ENCODE measurements around the gene OTX2.

OTX2 gene

DNA sequence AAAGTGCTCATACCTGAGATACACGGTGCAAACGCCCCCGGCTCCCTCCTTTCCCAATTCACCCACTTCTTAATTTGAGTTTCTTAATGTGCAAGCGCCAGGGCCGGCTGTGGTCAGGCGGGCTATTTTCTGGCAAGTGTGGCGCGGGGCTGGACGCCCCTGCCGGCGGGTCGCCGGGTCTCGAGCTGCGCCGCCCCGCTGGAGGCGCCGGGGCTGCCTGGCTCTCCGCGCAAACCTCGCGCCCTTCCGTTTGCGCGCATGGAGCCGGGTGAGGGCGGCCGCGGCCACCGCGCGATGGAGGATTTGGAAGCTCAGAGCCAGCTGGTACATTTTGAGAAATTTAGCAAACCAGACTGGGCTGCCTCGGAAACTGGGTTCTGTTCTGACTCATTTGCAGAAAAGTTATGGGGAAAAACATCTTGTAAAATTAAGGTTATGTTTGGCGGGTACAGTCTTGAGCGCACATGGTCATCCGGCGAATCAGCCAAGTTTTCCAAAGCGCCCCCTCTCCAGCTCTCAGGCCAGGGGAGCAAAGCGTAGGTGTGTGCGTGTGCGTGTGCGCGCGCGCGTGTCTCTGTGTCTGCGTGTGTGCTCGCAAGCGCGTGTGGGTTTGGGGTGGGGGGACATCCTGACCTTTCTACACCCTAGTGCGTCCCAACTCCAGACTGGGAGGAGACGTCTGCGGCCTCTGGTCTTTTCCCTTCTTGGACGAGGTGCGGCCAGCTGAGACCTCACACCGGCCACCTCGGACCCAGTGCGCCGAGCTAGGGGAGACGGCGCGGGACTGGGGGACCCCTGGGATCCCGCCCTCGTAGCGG, 6.5 kb upstream of the OTX2 start:
- Mint-ChIP-seq H3K36me3 (ENCODE audit: low read depth) (peaks cover 3% of the 10 kb centered on the region), H3K9me3 (no peaks in the 10 kb centered on the region), H3K27me3 (ENCODE audit: low read depth) (peaks cover 75% of the 10 kb centered on the region), H3K4me3 (no peak overlapping the region), H3K4me1 (ENCODE audit: low read depth) (peaks cover 4% of the 10 kb centered on the region), H3K27ac (no peak overlapping the region)

DNA sequence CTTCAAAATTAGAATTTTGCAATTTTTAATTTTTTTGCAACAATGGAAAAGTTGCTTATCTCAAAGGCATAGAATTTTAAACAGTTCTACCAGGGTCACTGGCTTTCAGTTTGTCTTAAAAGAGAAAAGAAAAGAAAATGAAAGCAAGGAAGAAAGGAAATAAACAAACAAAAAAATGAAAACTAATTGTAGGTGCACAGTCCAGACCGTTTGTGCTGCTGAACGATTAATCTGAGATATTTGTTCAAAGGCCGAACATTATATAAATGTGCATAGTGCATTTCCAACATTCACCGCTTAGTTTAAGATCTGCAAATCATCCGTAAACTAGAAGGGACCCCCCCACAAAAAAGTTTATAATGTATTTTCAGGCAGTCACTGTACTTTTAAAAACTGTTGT, 5.5 kb upstream of the OTX2 start:
- Mint-ChIP-seq H3K4me3 (no peak overlapping the region), H3K9me3 (no peaks in the 10 kb centered on the region), H3K27me3 (ENCODE audit: low read depth) (peaks cover 77% of the 10 kb centered on the region), H3K27ac (no peak overlapping the region), H3K4me1 (ENCODE audit: low read depth) (peaks cover 4% of the 10 kb centered on the region), H3K36me3 (ENCODE audit: low read depth) (peaks cover 4% of the 10 kb centered on the region)

DNA sequence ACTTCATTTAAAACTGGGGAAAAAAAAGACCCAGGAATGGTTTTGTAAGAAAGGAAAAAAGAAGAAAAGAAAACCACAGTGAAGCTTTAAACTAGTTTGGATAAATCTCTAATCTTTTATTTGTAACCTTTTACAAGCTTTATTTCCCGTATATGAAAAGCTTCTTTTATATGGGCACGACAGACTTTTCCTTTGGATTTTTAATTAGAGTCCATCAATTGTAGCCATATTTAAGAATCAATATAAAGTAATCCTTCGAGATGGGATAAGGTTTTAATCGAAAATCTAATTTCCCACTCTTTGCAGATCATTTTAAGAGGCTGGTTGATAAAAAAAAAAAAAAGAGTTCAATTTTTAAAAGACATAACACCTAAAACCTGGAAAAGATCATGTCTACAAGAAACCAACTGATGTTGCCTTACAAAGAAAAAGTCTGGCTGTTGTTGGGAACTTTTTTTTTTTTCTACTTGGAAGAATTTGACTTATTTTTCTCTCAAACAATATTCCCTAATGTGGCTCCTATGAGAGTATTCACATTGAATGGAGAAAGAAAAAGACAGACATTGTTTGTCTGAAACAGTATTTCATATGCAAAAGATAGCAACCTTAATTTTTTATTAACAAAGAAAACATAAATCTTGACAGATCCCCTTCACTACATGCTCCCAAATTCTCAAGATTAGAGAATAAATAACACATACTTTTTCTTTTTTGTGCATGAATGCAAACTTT, 4.9 kb upstream of the OTX2 start:
- Mint-ChIP-seq H3K27me3 (ENCODE audit: low read depth) (peaks cover 81% of the 10 kb centered on the region), H3K36me3 (ENCODE audit: low read depth) (peaks cover 7% of the 10 kb centered on the region), H3K4me3 (no peak overlapping the region), H3K27ac (no peak overlapping the region), H3K4me1 (ENCODE audit: low read depth) (peaks cover 7% of the 10 kb centered on the region), H3K9me3 (peaks cover 3% of the 10 kb centered on the region)

DNA sequence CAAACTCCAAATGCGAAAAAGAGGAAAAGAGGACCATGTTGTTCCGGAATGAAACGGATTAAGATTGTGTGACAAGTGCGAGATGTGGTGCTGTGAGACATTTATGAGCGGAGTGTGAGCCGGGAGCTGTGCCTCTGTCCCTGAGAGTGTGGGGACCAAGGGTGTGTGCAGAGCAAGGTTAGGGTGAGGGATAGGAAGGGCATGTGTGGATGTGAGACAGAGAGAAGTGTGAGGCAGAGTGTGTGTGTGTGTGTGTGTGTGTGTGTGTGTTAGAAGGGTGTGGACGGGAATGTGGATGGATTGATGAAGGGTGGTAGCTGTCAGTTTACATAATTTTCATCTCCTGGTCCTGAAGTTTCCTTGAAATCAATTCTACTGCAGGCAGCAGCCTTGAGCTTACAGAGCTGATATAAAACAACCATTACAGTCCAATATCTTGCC, 4.3 kb upstream of the OTX2 start:
- Mint-ChIP-seq H3K4me1 (ENCODE audit: low read depth) (peaks cover 13% of the 10 kb centered on the region), H3K27ac (no peak overlapping the region), H3K4me3 (no peak overlapping the region), H3K9me3 (peaks cover 8% of the 10 kb centered on the region), H3K27me3 (ENCODE audit: low read depth) (peaks cover 86% of the 10 kb centered on the region), H3K36me3 (ENCODE audit: low read depth) (peaks cover 13% of the 10 kb centered on the region)

DNA sequence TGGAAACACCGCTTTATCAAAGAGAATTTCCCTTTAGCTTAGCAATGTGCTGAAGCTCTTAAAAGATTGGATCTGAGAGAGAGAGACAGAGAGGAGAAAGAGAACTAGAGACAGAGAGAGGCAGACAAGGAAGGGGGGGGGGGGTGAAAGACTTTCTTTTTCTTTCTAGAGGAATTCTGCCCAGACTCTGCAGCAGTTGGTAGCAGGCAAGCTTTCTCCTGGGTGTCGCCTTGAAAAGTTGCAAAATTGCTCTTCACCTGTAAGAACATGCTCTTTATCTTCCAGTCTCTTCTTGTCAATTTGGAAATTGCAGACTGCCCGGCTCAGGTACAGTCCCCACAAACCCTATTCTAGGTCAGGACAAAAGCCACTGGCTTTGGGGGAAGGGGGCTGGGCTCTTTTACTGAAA, 2.9 kb upstream of the OTX2 start:
- H3K27me3 Mint-ChIP-seq (ENCODE audit: low read depth) = peaks cover 87% of the 10 kb centered on the region
- H3K9me3 Mint-ChIP-seq = peaks cover 8% of the 10 kb centered on the region
- peaks cover 15% of the 10 kb centered on the region for H3K36me3 Mint-ChIP-seq (ENCODE audit: low read depth)
- no peak overlapping the region for H3K27ac Mint-ChIP-seq
- no peak overlapping the region for H3K4me3 Mint-ChIP-seq
- H3K4me1 Mint-ChIP-seq (ENCODE audit: low read depth) = peaks cover 14% of the 10 kb centered on the region

DNA sequence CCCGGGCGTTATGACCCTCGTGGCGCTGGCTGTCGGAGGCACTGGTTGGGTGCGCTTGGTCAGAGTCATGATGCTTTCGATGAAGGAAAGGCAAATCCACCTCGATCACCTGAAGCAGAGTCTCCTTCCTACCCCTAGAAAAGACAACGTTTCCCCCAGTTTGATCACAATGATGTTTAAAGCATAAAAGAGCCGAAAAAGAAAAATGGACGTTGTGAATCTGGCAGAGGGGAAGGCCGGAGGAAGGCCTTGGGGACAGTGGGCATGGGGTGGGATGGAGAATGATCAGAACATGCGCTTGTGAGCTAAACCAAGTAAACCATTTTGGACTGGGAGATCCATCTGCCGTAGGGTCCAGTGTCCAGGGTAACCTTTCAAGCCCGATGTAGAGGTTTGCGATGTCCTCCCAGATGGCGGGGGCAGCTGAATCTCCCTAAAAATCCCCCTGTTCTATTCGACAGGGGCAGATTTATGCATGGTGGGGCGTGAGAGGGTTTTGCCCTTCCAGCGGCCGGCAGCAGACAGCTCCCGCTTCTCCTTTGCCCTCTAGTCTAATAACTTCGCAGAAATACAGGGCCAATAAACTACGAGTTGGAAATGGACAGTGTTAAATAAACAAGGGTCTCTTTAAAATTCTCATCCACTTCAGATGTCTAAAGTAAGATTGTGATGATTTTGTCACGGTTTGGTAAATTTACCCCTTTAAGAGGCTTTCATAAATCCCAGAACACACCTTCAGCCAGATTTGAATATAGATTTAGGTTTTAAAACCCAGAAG, 2.3 kb upstream of the OTX2 start:
- H3K27me3 Mint-ChIP-seq (ENCODE audit: low read depth) = peaks cover 87% of the 10 kb centered on the region
- H3K27ac Mint-ChIP-seq = no peak overlapping the region
- H3K4me3 Mint-ChIP-seq = no peak overlapping the region

DNA sequence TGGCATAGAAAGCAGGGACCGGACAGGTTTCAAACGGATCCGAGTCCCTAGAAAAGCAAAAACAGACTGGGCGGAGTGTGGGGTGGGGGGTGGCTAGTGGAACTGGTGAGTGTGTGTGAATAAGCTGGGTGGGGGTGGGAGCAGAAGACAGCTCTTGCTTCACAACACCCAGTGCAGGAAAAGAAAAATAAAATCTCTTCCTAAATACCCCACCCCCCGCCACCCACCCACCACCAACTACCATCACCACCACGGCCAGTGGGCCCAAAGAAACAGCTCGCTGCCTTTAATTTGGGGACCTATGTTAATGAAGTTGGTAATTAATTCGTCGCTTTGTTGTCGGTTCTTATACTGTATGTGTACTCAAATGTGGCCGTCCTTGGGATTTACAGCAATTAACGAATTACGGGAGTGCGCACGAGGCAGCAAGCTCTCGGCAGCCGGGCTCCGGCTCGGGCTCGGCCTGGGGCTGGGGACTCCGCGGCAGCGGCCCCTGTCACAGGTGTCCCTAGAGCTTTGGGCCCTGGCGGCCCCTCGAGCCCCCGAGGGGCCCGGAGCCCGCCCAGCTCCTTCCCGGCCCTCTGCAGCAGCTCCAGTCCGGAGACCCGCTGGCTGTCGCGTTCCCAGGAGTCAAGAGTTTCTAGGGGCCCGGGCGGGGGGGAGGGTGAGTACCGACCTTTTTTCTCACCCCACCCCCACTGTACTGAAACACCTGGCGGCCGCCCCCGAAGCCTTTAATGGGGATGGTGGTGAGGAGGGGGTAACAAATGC, 1.5 kb upstream of the OTX2 start:
- Mint-ChIP-seq H3K4me3 (no peak overlapping the region), H3K27ac (no peak overlapping the region), H3K36me3 (ENCODE audit: low read depth) (peaks cover 20% of the 10 kb centered on the region), H3K9me3 (peaks cover 8% of the 10 kb centered on the region), H3K4me1 (ENCODE audit: low read depth) (peaks cover 17% of the 10 kb centered on the region), H3K27me3 (ENCODE audit: low read depth) (peaks cover 89% of the 10 kb centered on the region)

More for the DNA sequence above, 2.3 kb upstream of the OTX2 start:
- Mint-ChIP-seq H3K9me3 (peaks cover 8% of the 10 kb centered on the region), H3K4me1 (ENCODE audit: low read depth) (peaks cover 17% of the 10 kb centered on the region), H3K36me3 (ENCODE audit: low read depth) (peaks cover 17% of the 10 kb centered on the region)

DNA sequence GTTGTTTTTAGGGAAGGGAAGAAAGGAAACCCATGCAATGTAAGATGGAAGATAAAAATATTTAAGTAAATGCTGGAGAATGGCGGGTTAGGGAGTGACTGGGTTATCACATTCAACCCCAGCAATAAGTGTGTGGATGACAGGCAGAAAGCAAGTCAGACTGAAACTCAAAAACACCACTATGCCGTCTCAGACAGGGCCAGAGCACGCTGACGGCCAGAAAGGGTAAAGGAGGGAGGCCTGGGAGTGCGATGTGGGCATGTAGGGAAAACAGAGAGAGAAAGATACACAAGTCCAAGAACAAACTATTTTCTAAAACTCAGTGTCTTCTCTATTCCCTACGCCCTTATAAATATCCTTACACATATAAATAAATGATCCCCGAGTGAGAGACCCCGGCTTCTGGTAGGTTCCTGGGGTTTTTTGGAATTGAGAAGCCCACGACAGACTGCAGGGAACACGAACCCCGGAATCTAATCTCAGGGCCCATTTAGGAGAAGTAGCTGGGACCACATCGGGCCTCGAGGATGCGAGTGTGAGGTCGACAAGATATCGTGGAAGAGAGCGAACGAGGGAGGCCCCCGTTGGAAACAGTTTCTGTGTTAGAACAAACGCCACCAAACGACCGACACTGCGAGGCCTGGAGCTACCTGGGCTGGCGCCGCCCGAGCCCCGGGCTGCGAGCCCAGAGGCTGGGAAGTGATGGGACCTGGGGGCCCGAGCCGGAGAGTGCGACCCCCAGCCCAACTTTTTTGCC, 735 bp upstream of the OTX2 start:
- peaks cover 21% of the 10 kb centered on the region for H3K36me3 Mint-ChIP-seq (ENCODE audit: low read depth)
- peak overlapping the region; percentile 32 for H3K27ac Mint-ChIP-seq
- peaks cover 13% of the 10 kb centered on the region for H3K9me3 Mint-ChIP-seq
- peaks cover 90% of the 10 kb centered on the region for H3K27me3 Mint-ChIP-seq (ENCODE audit: low read depth)
- no peak overlapping the region for H3K4me3 Mint-ChIP-seq
- H3K4me1 Mint-ChIP-seq (ENCODE audit: low read depth) = peaks cover 16% of the 10 kb centered on the region

DNA sequence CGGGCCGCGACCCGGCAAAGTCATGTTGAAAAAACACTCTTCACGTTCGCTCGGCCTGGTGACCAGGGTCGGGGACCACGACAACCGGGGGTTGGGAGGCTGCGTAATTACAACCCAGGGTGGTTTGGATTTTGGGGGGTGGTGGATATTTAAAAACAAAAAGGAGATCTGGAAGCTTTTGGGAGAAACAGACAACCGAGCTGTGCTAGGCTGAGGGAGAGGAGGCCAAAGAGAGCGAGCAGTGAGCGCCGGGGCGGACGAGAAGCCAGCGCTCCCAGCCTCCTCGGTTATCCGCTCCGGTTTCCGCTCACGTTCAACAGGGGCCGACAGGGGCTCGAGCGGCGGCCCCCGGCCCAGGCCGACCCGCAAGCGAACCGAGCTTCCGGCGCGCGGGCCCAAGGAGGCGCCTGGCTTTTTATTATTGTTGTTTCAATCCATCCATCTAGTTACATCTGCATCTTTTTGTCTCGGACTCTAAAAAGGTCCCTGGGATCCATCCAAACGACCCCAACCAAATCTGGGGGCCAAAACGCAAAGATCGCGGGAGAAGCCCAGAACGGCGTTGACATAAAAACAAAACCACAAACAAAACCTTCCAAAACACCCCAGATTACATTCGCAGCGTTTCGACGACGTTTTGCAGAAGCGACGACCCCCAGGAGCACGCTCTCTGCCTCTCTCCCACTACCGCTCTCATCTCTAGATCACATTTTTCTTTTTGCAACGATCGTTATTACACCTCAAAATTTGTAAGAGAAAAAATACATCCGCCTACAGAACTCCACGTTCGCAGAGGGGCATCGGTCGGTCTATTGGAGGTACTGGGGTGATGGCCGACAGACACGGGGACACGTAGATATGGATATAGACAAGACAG, 771 bp downstream of the OTX2 start:
- H3K36me3 Mint-ChIP-seq (ENCODE audit: low read depth) = peaks cover 21% of the 10 kb centered on the region
- peaks cover 90% of the 10 kb centered on the region for H3K27me3 Mint-ChIP-seq (ENCODE audit: low read depth)
- H3K4me1 Mint-ChIP-seq (ENCODE audit: low read depth) = peaks cover 12% of the 10 kb centered on the region
- peak overlapping the region; percentile 14 for H3K4me3 Mint-ChIP-seq
- H3K9me3 Mint-ChIP-seq = peaks cover 18% of the 10 kb centered on the region
- H3K27ac Mint-ChIP-seq = peak overlapping the region; percentile 88

DNA sequence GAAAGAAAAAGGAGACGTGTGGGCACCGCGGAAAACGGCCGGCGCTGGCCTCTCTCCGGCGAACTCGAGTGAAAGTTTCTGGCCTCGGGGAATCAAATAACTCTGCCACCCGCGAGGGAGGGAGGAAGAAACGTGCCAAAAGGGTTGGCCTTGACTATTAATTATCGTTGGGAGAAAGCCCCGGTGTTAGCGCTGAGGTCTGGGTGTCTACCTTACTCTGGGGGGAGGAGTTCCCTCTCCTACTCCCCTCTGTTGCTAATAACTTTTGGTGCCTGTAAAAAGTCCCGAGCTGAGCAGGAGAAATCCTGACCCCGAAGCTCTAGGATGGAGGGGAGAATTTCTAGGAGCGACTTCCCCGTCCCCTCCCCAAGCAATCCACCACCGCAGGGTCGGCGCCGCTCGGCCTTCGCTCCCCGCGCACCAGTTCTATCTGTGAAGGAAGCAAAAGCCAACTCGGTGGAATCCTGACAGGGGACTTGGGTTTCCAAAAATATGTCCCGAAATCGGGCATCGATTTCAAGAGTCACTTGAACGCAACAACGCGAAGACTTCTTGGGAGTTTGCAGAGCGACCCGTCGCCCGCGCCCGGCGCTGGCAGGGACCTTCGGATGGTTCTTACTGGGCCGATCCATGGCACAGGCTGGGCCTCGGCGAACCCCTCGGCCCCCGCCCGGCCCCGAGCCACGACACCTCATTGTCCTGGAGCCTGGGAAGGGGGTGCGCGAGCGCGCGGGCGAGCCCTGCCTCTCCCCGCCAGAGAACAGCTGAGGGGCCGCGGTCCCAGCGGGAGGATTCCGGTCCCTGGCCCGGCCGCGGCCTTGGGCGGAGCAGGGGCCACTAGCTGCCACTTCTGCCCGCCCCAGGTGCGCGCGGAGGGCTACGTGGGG, 1.7 kb downstream of the OTX2 start:
- Mint-ChIP-seq H3K27ac (peak overlapping the region; percentile 80), H3K36me3 (ENCODE audit: low read depth) (peaks cover 19% of the 10 kb centered on the region)

DNA sequence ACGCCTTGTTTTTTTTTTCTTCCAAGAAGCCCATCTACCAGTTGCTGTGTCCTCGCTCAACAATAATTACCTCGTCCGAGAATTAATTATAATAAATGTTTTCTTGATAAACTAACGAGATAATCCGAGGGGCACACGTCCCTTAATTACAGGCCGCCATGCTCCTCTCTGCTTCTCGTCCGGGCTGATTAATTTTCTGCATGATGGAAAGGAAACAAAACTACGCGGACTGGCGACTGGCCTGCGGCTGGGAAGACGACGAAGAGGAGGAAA, 2.2 kb downstream of the OTX2 start:
- Mint-ChIP-seq H3K4me3 (peak overlapping the region; percentile 14), H3K36me3 (ENCODE audit: low read depth) (peaks cover 19% of the 10 kb centered on the region), H3K9me3 (peaks cover 20% of the 10 kb centered on the region), H3K27ac (peak overlapping the region; percentile 80), H3K4me1 (ENCODE audit: low read depth) (peaks cover 12% of the 10 kb centered on the region), H3K27me3 (ENCODE audit: low read depth) (peaks cover 90% of the 10 kb centered on the region)

More for the DNA sequence above, 1.7 kb downstream of the OTX2 start:
- H3K9me3 Mint-ChIP-seq = peaks cover 20% of the 10 kb centered on the region
- H3K27me3 Mint-ChIP-seq (ENCODE audit: low read depth) = peaks cover 90% of the 10 kb centered on the region
- H3K4me1 Mint-ChIP-seq (ENCODE audit: low read depth) = peaks cover 12% of the 10 kb centered on the region
- H3K4me3 Mint-ChIP-seq = peak overlapping the region; percentile 14
